Measurements from ENCODE around the gene NCAM2. TPM values are rescaled to one million over a fixed set of nuclear protein-coding genes. Genes with fewer than 3 reads are reported as not detected.

The NCAM2 gene
- polyA plus RNA-seq, 1 donor from 2014 or later = 9.8 TPM

GRCh38 chr21:20970691-20971090, 27.5 kb upstream of the NCAM2 start:
- TF ChIP-seq RAD21 (conservative IDR thresholded peaks at IDR 0.05) (no peak), SMC3 (conservative IDR thresholded peaks at IDR 0.05; ENCODE audit: poor library complexity) (no peak), EP300 (conservative IDR thresholded peaks at IDR 0.05; ENCODE audit: poor library complexity, severe bottlenecking) (no peak), MXI1 (conservative IDR thresholded peaks at IDR 0.05; ENCODE audit: poor library complexity, severe bottlenecking) (no peak), REST (IDR thresholded peaks at IDR 0.05; ENCODE audit: borderline replicate concordance) (no peak), EZH2 (IDR thresholded peaks at IDR 0.05; ENCODE audit: borderline replicate concordance, insufficient read depth, low read length, poor library complexity, severe bottlenecking) (no peak), POLR2AphosphoS5 (IDR thresholded peaks at IDR 0.05) (no peak), TAF1 (IDR thresholded peaks at IDR 0.05; ENCODE audit: low read depth) (no peak)
- TF ChIP-seq, protein P1, sequence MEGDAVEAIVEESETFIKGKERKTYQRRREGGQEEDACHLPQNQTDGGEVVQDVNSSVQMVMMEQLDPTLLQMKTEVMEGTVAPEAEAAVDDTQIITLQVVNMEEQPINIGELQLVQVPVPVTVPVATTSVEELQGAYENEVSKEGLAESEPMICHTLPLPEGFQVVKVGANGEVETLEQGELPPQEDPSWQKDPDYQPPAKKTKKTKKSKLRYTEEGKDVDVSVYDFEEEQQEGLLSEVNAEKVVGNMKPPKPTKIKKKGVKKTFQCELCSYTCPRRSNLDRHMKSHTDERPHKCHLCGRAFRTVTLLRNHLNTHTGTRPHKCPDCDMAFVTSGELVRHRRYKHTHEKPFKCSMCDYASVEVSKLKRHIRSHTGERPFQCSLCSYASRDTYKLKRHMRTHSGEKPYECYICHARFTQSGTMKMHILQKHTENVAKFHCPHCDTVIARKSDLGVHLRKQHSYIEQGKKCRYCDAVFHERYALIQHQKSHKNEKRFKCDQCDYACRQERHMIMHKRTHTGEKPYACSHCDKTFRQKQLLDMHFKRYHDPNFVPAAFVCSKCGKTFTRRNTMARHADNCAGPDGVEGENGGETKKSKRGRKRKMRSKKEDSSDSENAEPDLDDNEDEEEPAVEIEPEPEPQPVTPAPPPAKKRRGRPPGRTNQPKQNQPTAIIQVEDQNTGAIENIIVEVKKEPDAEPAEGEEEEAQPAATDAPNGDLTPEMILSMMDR (IDR thresholded peaks at IDR 0.05; ENCODE audit: poor library complexity, severe bottlenecking) = no peak
- no peak overlapping the region for H3K27ac ChIP-seq (ENCODE audit: low read length)
- no peaks in the 10 kb centered on the region for H3K9me2 ChIP-seq (ENCODE audit: insufficient read depth, low read length)
- H3K4me3 ChIP-seq (ENCODE audit: low read length) = no peak overlapping the region
- no peaks in the 10 kb centered on the region for H3F3A ChIP-seq (ENCODE audit: insufficient read depth, low read length, poor library complexity, severe bottlenecking)
- no peaks in the 10 kb centered on the region for H3K79me2 ChIP-seq (replicated peaks; ENCODE audit: insufficient read depth, low read length)
- no peak overlapping the region for H3K9ac ChIP-seq (ENCODE audit: low read length)
- no peaks in the 10 kb centered on the region for H3K36me3 ChIP-seq (ENCODE audit: insufficient read depth, low read length)
- no peaks in the 10 kb centered on the region for H4K20me1 ChIP-seq (ENCODE audit: insufficient read depth)
- no peak overlapping the region for H3K4me2 ChIP-seq (ENCODE audit: low read length)
- no peaks in the 10 kb centered on the region for H3K9me3 ChIP-seq (ENCODE audit: low read length)
- no peak overlapping the region for H2AFZ ChIP-seq (ENCODE audit: low read depth, low read length)
- no peaks in the 10 kb centered on the region for H3K27me3 ChIP-seq (ENCODE audit: insufficient read depth, low read depth, low read length)

GRCh38 chr21:20971296-20971921, 26.8 kb upstream of the NCAM2 start:
- Histone ChIP-seq H3K9me3 (ENCODE audit: low read length) (no peaks in the 10 kb centered on the region), H3K36me3 (ENCODE audit: insufficient read depth, low read length) (no peaks in the 10 kb centered on the region), H3K27me3 (ENCODE audit: insufficient read depth, low read depth, low read length) (no peaks in the 10 kb centered on the region), H3K79me2 (replicated peaks; ENCODE audit: insufficient read depth, low read length) (no peaks in the 10 kb centered on the region), H3F3A (ENCODE audit: insufficient read depth, low read length, poor library complexity, severe bottlenecking) (no peaks in the 10 kb centered on the region), H3K4me3 (ENCODE audit: low read length) (no peak overlapping the region), H2AFZ (ENCODE audit: low read depth, low read length) (no peak overlapping the region), H3K9me2 (ENCODE audit: insufficient read depth, low read length) (no peaks in the 10 kb centered on the region), H3K9ac (ENCODE audit: low read length) (no peak overlapping the region), H3K27ac (ENCODE audit: low read length) (no peak overlapping the region), H3K4me2 (ENCODE audit: low read length) (no peak overlapping the region), H4K20me1 (ENCODE audit: insufficient read depth) (no peaks in the 10 kb centered on the region)
- TF ChIP-seq RAD21 (conservative IDR thresholded peaks at IDR 0.05) (peak; percentile 76), EZH2 (IDR thresholded peaks at IDR 0.05; ENCODE audit: borderline replicate concordance, insufficient read depth, low read length, poor library complexity, severe bottlenecking) (no peak), POLR2AphosphoS5 (IDR thresholded peaks at IDR 0.05) (no peak), SMC3 (conservative IDR thresholded peaks at IDR 0.05; ENCODE audit: poor library complexity) (peak; percentile 82), REST (IDR thresholded peaks at IDR 0.05; ENCODE audit: borderline replicate concordance) (no peak), MXI1 (conservative IDR thresholded peaks at IDR 0.05; ENCODE audit: poor library complexity, severe bottlenecking) (no peak), TAF1 (IDR thresholded peaks at IDR 0.05; ENCODE audit: low read depth) (no peak), EP300 (conservative IDR thresholded peaks at IDR 0.05; ENCODE audit: poor library complexity, severe bottlenecking) (no peak)
- TF ChIP-seq, protein P1 (IDR thresholded peaks at IDR 0.05; ENCODE audit: poor library complexity, severe bottlenecking) = peak; percentile 70
